SK-N-SH (cell line): ENCODE data around the gene SPDYE16. TPM values are rescaled to one million over a fixed set of nuclear protein-coding genes. Genes with fewer than 3 reads are reported as not detected.
"Not testable (repeated sequence)": the region's sequence is repeated elsewhere in the genome, so short reads cannot be mapped to it uniquely, and the experiment has no call there.

Experiments
- CTCF ChIA-PET: fragments of 300-600, 350-600 bp; formaldehyde crosslinking; extraction: SDS; loops from one replicate; lab custom pipeline; 2021; lab: Yijun Ruan, JAX
- POLR2A ChIA-PET: fragments of 350-600 bp; sonication (Branson Sonifier 250); formaldehyde crosslinking; extraction: SDS; loops from one replicate; lab custom pipeline; 2020; ENCODE audit warnings: antibody characterized with exemption, inconsistent platforms; lab: Yijun Ruan, JAX
- DNase-seq: peaks from one replicate; pipeline ENCODE4 v3.0.0; 2012
- H2AFZ ChIP-seq: fragments of 200-600 bp; sonication (generic); 2 replicates; pipeline ENCODE4 v1.8.1; 2016; ENCODE audit warnings: antibody characterized with exemption, mild to moderate bottlenecking, low read depth
- H3F3A ChIP-seq: fragments of 200-600 bp; sonication (generic); replicated peaks from 2 replicates; pipeline ENCODE3; 2016; ENCODE audit warnings: antibody characterized with exemption, mild to moderate bottlenecking; ENCODE audit not compliant: insufficient read depth
- H3K27ac ChIP-seq, 2 experiments: fragments of 200-500 bp in 1 of 2; fragments of 200-600 bp in 1 of 2; sonication (Bioruptor generic) in 1 of 2; sonication (generic), shearing (Covaris generic) in 1 of 2; 2 replicates each; pipeline versions ENCODE4 v1.5.1 to v1.6.1; 2014 to 2016; ENCODE audit warnings: low read depth in 2 of 2, inconsistent platforms in 1 of 2, low read length in 1 of 2, mild to moderate bottlenecking in 1 of 2, mixed read lengths in 1 of 2
- H3K27me3 ChIP-seq: fragments of 200-600 bp; sonication (generic), shearing (Covaris generic); 2 replicates; pipeline ENCODE4 v1.6.1; 2016; ENCODE audit warnings: mixed run types; ENCODE audit not compliant: insufficient read depth
- H3K36me3 ChIP-seq, 2 experiments: fragments of 200-500 bp in 1 of 2; fragments of 200-600 bp in 1 of 2; sonication (Bioruptor generic) in 1 of 2; sonication (generic) in 1 of 2; replicated peaks in 1 of 2; 2 replicates each; pipeline versions ENCODE3 to v1.5.1; 2014 to 2016; ENCODE audit warnings: low read length in 1 of 2, mild to moderate bottlenecking in 1 of 2; ENCODE audit not compliant: insufficient read depth in 2 of 2, control insufficient read depth in 1 of 2
- H3K4me1 ChIP-seq, 2 experiments: fragments of 200-500 bp in 1 of 2; fragments of 200-600 bp in 1 of 2; sonication (Bioruptor generic) in 1 of 2; sonication (generic), shearing (Covaris generic) in 1 of 2; 2 replicates each; pipeline versions ENCODE4 v1.5.1 to v1.6.1; 2014 to 2016; ENCODE audit warnings: low read depth in 1 of 2, low read length in 1 of 2, mixed run types in 1 of 2; ENCODE audit not compliant: insufficient read depth in 2 of 2, control insufficient read depth in 1 of 2
- H3K4me2 ChIP-seq: fragments of 200-600 bp; sonication (generic), shearing (Covaris generic); 2 replicates; pipeline ENCODE4 v1.6.1; 2017; ENCODE audit warnings: mixed run types
- H3K4me3 ChIP-seq, 2 experiments: fragments of 200-500 bp in 1 of 2; fragments of 200-600 bp in 1 of 2; sonication (Bioruptor generic) in 1 of 2; sonication (generic), shearing (Covaris generic) in 1 of 2; 2 replicates each; pipeline versions ENCODE4 v1.5.1 to v1.8.1; 2014 to 2016; ENCODE audit warnings: low read depth in 2 of 2, inconsistent platforms in 1 of 2, low read length in 1 of 2, mild to moderate bottlenecking in 1 of 2, mixed read lengths in 1 of 2, moderate library complexity in 1 of 2
- H3K79me2 ChIP-seq: fragments of 200-600 bp; sonication (generic); 2 replicates; pipeline ENCODE4 v1.8.1; 2017; ENCODE audit warnings: mild to moderate bottlenecking; ENCODE audit not compliant: insufficient read depth
- H3K9ac ChIP-seq: fragments of 200-600 bp; sonication (generic); 2 replicates; pipeline ENCODE4 v1.6.1; 2017; ENCODE audit warnings: mixed run types
- H3K9me2 ChIP-seq: fragments of 200-600 bp; sonication (generic); 2 replicates; pipeline ENCODE4 v1.6.1; 2017; ENCODE audit warnings: mixed run types
- H3K9me3 ChIP-seq: fragments of 200-600 bp; sonication (generic); 2 replicates; pipeline ENCODE4 v1.6.1; 2017; ENCODE audit warnings: mixed run types, mild to moderate bottlenecking, moderate library complexity
- H4K20me1 ChIP-seq: fragments of 200-600 bp; sonication (generic); 2 replicates; pipeline ENCODE4 v1.6.1; 2017; ENCODE audit warnings: mild to moderate bottlenecking, mixed run types; ENCODE audit not compliant: insufficient read depth
- FOSL2 ChIP-seq: IDR thresholded peaks from 2 replicates; pipeline ENCODE4 v1.4.0; 2012; ENCODE audit warnings: low read depth, mild to moderate bottlenecking, moderate library complexity, borderline replicate concordance
- JUND ChIP-seq: IDR thresholded peaks from 2 replicates; pipeline ENCODE4 v1.4.0; 2012
- NFIC ChIP-seq: IDR thresholded peaks from 2 replicates; pipeline ENCODE4 v1.4.0; 2012; ENCODE audit warnings: borderline replicate concordance
- TCF12 ChIP-seq: IDR thresholded peaks from 2 replicates; pipeline ENCODE4 v1.4.0; 2012
- TEAD4 ChIP-seq: IDR thresholded peaks from 2 replicates; pipeline ENCODE4 v1.4.0; 2012; ENCODE audit warnings: mild to moderate bottlenecking, borderline replicate concordance; ENCODE audit not compliant: insufficient read depth
- WGBS: methylation state at CpG from one replicate; pipeline ENCODE4 v1.1.6; 2017; ENCODE audit warnings: low lambda C conversion rate; 5-methylcytosine and 5-hydroxymethylcytosine counted together
- polyA plus RNA-seq, 3 experiments: library from polyadenylated mRNA; depleted of rRNA; stranded (reverse); fragments of >200 nt; gene quantifications; 2 replicates each; pipeline ENCODE4 v1.2.3, GENCODE V29; 2012
- TF ChIP-seq, protein P1 (sequence below): IDR thresholded peaks from 2 replicates; pipeline ENCODE4; 2012

SPDYE16 gene
- polyA plus RNA-seq, 1 of the 3 experiments (the other 2 are of a cell fraction): 0.10 TPM

DNA sequence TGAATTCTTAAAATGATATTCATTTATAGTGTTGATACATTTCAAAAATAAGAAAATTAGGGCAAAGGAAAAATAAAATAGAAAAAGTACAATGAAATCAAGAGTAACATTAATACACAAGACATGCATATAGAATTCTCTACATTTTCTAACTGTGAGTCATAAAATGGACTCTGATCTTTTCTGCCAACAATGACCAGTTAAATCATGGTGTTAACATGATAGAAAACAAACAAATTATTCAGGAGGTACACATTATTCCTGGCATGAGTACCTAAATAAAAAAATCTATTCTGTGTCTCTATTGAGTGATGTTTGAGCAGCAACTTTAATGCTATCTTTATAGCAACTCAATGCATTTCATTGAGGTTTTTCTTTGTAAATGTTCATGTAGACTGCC is 25.6 kb upstream of the SPDYE16 start:
- H3K27ac ChIP-seq, H3K4me2 ChIP-seq, H3K9me2 ChIP-seq, H2AFZ ChIP-seq, DNase-seq, H3K9me3 ChIP-seq, CTCF ChIA-PET, H3F3A ChIP-seq, POLR2A ChIA-PET, H3K9ac ChIP-seq, H3K4me3 ChIP-seq, H3K27me3 ChIP-seq: not testable (repeated sequence)
- peak; percentile 55; the same call in 1 of the 2 replicates for TF ChIP-seq TEAD4
- TF ChIP-seq, protein P1, sequence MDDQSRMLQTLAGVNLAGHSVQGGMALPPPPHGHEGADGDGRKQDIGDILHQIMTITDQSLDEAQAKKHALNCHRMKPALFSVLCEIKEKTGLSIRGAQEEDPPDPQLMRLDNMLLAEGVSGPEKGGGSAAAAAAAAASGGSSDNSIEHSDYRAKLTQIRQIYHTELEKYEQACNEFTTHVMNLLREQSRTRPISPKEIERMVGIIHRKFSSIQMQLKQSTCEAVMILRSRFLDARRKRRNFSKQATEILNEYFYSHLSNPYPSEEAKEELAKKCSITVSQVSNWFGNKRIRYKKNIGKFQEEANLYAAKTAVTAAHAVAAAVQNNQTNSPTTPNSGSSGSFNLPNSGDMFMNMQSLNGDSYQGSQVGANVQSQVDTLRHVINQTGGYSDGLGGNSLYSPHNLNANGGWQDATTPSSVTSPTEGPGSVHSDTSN: peak; percentile 51
- peak; percentile 75 for TF ChIP-seq NFIC
- peak; percentile 78 for TF ChIP-seq JUND
- peak; percentile 64 for TF ChIP-seq TCF12
- TF ChIP-seq FOSL2: peak; percentile 45; the same call in 1 of the 2 replicates
- Histone ChIP-seq H4K20me1 (peaks cover 15% of the 10 kb centered on the region; the same call in 1 of the 2 replicates), H3K79me2 (peaks cover 72% of the 10 kb centered on the region), H3K36me3 (peaks cover 0 to 11% of the 10 kb centered on the region in 2 experiments), H3K4me1 (peaks cover 0 to 13% of the 10 kb centered on the region in 2 experiments; a peak in 2 of 4 replicates)

DNA sequence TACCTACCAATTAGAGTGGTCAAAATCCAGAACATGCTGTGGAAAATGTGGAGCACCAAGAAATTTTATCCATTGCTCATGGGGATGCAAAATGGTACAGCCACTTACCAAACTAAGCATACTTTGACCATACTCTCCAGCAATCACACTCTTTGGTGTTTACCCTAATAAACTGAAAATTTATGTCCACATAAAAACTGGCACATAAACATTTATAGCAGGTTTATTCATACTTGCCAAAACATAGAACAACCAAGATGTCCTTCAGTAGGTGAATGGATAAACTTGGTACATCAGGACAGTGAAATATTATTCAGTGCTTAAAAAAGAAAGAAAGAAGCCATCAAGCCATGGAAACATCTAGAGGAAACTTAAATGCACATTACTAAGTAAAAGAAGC is 24.7 kb upstream of the SPDYE16 start:
- peaks cover 0 to 13% of the 10 kb centered on the region in 2 experiments; a peak in 2 of 4 replicates for H3K4me1 ChIP-seq

DNA sequence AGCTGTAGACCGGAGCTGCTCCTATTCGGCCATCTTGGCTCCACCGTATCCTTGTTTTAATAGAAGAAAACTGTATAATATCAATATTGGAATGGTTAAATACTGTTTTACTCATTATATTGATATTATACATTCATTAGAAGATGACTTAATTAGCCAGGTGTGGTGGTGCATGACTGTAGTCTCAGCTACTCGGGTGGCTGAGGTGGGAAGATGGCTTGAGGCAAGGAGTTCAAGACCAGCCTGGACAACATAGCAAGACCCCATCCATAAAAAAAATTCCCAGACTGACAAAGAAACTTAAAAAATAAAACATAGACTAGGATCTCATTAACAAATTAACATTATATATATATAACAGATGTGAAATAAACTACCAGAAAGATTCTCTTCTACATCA is 24.2 kb upstream of the SPDYE16 start:
- POLR2A ChIA-PET: not testable (repeated sequence)

More for the DNA sequence above, 24.7 kb upstream of the SPDYE16 start:
- H3K9ac ChIP-seq, H3K9me3 ChIP-seq, H2AFZ ChIP-seq, DNase-seq, H3K4me3 ChIP-seq, H3K27me3 ChIP-seq, POLR2A ChIA-PET, H3K4me2 ChIP-seq, CTCF ChIA-PET, H3K27ac ChIP-seq, H3F3A ChIP-seq, H3K9me2 ChIP-seq: not testable (repeated sequence)
- H3K36me3 ChIP-seq: peaks cover 0 to 11% of the 10 kb centered on the region in 2 experiments
- H3K79me2 ChIP-seq: peaks cover 79% of the 10 kb centered on the region
- H4K20me1 ChIP-seq: peaks cover 15% of the 10 kb centered on the region; the same call in 1 of the 2 replicates

GRCh38 chr7:76565001-76565400 is 21.9 kb upstream of the SPDYE16 start:
- H3K9me3 ChIP-seq, H3K27me3 ChIP-seq, H3K9ac ChIP-seq, H3K4me1 ChIP-seq, POLR2A ChIA-PET, H3K4me3 ChIP-seq, H3K9me2 ChIP-seq, DNase-seq, H3K27ac ChIP-seq, CTCF ChIA-PET, H2AFZ ChIP-seq, H3F3A ChIP-seq, H3K4me2 ChIP-seq: not testable (repeated sequence)
- H3K36me3 ChIP-seq: peaks cover 0 to 14% of the 10 kb centered on the region in 2 experiments
- 85% methylated on average over 3 of the region's 3 CpGs for WGBS
- H4K20me1 ChIP-seq: peaks cover 11% of the 10 kb centered on the region
- H3K79me2 ChIP-seq: peaks cover 89% of the 10 kb centered on the region

More for the DNA sequence above, 24.2 kb upstream of the SPDYE16 start:
- Histone ChIP-seq H3K4me1 (peaks cover 0 to 13% of the 10 kb centered on the region in 2 experiments; a peak in 2 of 4 replicates), H3K79me2 (peaks cover 83% of the 10 kb centered on the region), H3K36me3 (peaks cover 0 to 11% of the 10 kb centered on the region in 2 experiments), H4K20me1 (peaks cover 15% of the 10 kb centered on the region; the same call in 1 of the 2 replicates)
- H3K9me3 ChIP-seq, H3K27ac ChIP-seq, CTCF ChIA-PET, H3K4me2 ChIP-seq, H3K9ac ChIP-seq, H3K9me2 ChIP-seq, H3K27me3 ChIP-seq, H3K4me3 ChIP-seq, H3F3A ChIP-seq, H2AFZ ChIP-seq, DNase-seq: not testable (repeated sequence)
- 93% methylated on average over 4 of the region's 4 CpGs for WGBS

GRCh38 chr7:76561342-76561741 is 18.2 kb upstream of the SPDYE16 start:
- Histone ChIP-seq H3K79me2 (peaks cover 73% of the 10 kb centered on the region), H3K36me3 (peaks cover 6 to 16% of the 10 kb centered on the region in 2 experiments)
- H3K27me3 ChIP-seq, H3K9me2 ChIP-seq, H3K9me3 ChIP-seq, H3F3A ChIP-seq, CTCF ChIA-PET, H3K4me3 ChIP-seq, H4K20me1 ChIP-seq, H3K9ac ChIP-seq, DNase-seq, H2AFZ ChIP-seq, POLR2A ChIA-PET, H3K27ac ChIP-seq, H3K4me2 ChIP-seq, H3K4me1 ChIP-seq: not testable (repeated sequence)
- 95% methylated on average over 3 of the region's 3 CpGs for WGBS
